Measurements from ENCODE around the gene RBM22. TPM values are rescaled to one million over a fixed set of nuclear protein-coding genes. Genes with fewer than 3 reads are reported as not detected.

Gene RBM22
- total and polyA plus RNA-seq, 2 of the 8 experiments (the other 6 are each of a cell fraction or from before 2014, with no cell fraction given) = 20.8 to 33.9 TPM

GRCh38 chr5:150648294-150649107 is 52.4 kb downstream of the RBM22 start:
- POLR2A ChIA-PET (ENCODE audit: partially characterized antibody) = interaction anchor here (1.0 to 1.1 kb wide), 2 partner anchors 9 to 23 kb away, joined by 3 to 4 read pairs; no protein-coding TSS in a partner anchor
- no peak overlapping the region for H4K5ac ChIP-seq (ENCODE audit: insufficient read length, low read depth, low read length)
- H2AFZ ChIP-seq (ENCODE audit: low read length) = no peak overlapping the region
- no peaks in the 10 kb centered on the region for H3K79me2 ChIP-seq (ENCODE audit: control insufficient read depth in 1 of 2, insufficient read depth in 2 of 2, low read length in 2 of 2)
- TF ChIP-seq, protein P1, sequence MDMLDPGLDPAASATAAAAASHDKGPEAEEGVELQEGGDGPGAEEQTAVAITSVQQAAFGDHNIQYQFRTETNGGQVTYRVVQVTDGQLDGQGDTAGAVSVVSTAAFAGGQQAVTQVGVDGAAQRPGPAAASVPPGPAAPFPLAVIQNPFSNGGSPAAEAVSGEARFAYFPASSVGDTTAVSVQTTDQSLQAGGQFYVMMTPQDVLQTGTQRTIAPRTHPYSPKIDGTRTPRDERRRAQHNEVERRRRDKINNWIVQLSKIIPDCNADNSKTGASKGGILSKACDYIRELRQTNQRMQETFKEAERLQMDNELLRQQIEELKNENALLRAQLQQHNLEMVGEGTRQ (IDR thresholded peaks at IDR 0.05; ENCODE audit: low read length) = no peak
- no peak overlapping the region for H3K23ac ChIP-seq (ENCODE audit: insufficient read length)
- peak overlapping the region; percentile 15; the same call in 1 of the 2 replicates for H4K8ac ChIP-seq (ENCODE audit: extremely low read depth, insufficient read depth, low read length)
- no peak overlapping the region for H3K18ac ChIP-seq (ENCODE audit: extremely low read depth, low read length)
- no peak overlapping the region for H3K27ac ChIP-seq (ENCODE audit: low read depth, low read length)
- H3K23me2 ChIP-seq (ENCODE audit: low read depth, low read length) = no peaks in the 10 kb centered on the region
- H2BK12ac ChIP-seq (ENCODE audit: low read depth, low read length) = no peak overlapping the region
- no peak overlapping the region for H3K14ac ChIP-seq (ENCODE audit: insufficient read length)
- WGBS, 2 experiments (ENCODE audit: extremely low coverage in 1 of 2, insufficient coverage in 1 of 2, insufficient read length in 1 of 2, insufficient replicate concordance in 2 of 2, low coverage in 1 of 2, low lambda C conversion rate in 2 of 2, missing lambda C conversion rate in 1 of 2) = 87% methylated on average over 16 of the region's 16 CpGs; no CpG with 5 or more reads in 1 of the 2 experiments
- H3K9me3 ChIP-seq (ENCODE audit: insufficient read depth in 2 of 2, low read depth in 1 of 2, low read length in 1 of 2) = no peaks in the 10 kb centered on the region
- no peak overlapping the region for H2AK5ac ChIP-seq (ENCODE audit: low read depth, low read length)
- no peaks in the 10 kb centered on the region for H3K79me1 ChIP-seq (ENCODE audit: low read depth, low read length)
- H2BK15ac ChIP-seq (ENCODE audit: low read length) = no peak overlapping the region
- H2BK120ac ChIP-seq (replicated peaks; ENCODE audit: low read depth, low read length) = no peak overlapping the region
- H2BK5ac ChIP-seq (ENCODE audit: low read depth, low read length) = no peak overlapping the region; the same call in 1 of the 2 replicates
- H3K9ac ChIP-seq (replicated peaks in 1 of 4; ENCODE audit: extremely low read depth in 1 of 4, low read depth in 3 of 4, low read length in 3 of 4) = no peak overlapping the region
- H3K36me3 ChIP-seq (ENCODE audit: control insufficient read depth in 2 of 4, insufficient read depth in 4 of 4, low read length in 3 of 4) = no peaks in the 10 kb centered on the region
- H3K4ac ChIP-seq (replicated peaks; ENCODE audit: insufficient read length, low read depth, low read length) = no peak overlapping the region
- H3K56ac ChIP-seq (replicated peaks; ENCODE audit: insufficient read length, low read depth, low read length) = no peak overlapping the region
- H3K4me2 ChIP-seq (ENCODE audit: insufficient read depth in 1 of 2, low read depth in 2 of 2, low read length in 2 of 2) = no peak overlapping the region
- no peak overlapping the region for H3K4me3 ChIP-seq (ENCODE audit: extremely low read depth in 1 of 4, insufficient read depth in 2 of 4, low read depth in 3 of 4, low read length in 4 of 4)
- no peak overlapping the region for H2BK20ac ChIP-seq (ENCODE audit: low read length)
- no peak overlapping the region for H4K91ac ChIP-seq (replicated peaks; ENCODE audit: insufficient read length, low read length)
- H4K20me1 ChIP-seq (replicated peaks in 1 of 2; ENCODE audit: control insufficient read depth in 1 of 2, insufficient read depth in 2 of 2, low read length in 2 of 2) = no peaks in the 10 kb centered on the region
- peaks cover 0 to 6% (median 4%) of the 10 kb centered on the region in 4 experiments; a peak in 4 of 7 replicates for H3K4me1 ChIP-seq (replicated peaks in 1 of 4; ENCODE audit: control insufficient read depth in 3 of 4, insufficient read depth in 4 of 4, low read length in 3 of 4)
- DNase-seq (ENCODE audit: low read depth in 1 of 2, low spot score in 2 of 2) = no peak
- H3K27me3 ChIP-seq (replicated peaks in 1 of 4; ENCODE audit: control insufficient read depth in 3 of 4, extremely low read depth in 1 of 4, insufficient read depth in 3 of 4, low read length in 3 of 4) = no peaks in the 10 kb centered on the region
- CTCF ChIA-PET (ENCODE audit: partially characterized antibody) = interaction anchor here (1.0 to 20.1 kb wide), 9 partner anchors 3 to 87 kb away, joined by 3 to 303 read pairs (median 4); partner anchors contain the start of genes MYOZ3 and SYNPO
- FAIRE-seq = no peak

Measured in H1 (cell line).